ENCODE data around the gene KCTD1. TPM values are rescaled to one million over a fixed set of nuclear protein-coding genes. Genes with fewer than 3 reads are reported as not detected.

KCTD1 gene
- total RNA-seq, 1 experiment from 2014 or later, result 4.1 TPM

DNA sequence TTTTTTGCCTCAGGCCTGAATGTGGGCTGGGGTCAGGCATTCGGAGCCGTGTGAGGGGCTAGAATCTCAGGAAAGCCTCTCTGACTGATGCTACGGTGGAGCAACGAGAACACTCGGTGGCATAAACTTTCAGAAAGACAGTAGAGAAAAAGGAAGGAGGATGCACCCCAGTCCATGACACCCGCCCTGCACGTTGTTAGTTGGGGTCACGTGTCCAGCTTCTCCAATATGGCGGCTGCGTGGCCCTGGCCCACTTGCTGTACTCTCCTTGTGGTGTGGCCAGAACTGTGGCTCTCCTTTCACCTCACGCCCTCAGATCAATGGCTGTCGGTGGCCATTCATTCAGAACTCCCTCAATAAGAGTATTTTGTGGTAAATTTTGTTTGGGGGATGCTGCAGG, 131.2 kb downstream of the KCTD1 start:
- TF ChIP-seq, protein P1, sequence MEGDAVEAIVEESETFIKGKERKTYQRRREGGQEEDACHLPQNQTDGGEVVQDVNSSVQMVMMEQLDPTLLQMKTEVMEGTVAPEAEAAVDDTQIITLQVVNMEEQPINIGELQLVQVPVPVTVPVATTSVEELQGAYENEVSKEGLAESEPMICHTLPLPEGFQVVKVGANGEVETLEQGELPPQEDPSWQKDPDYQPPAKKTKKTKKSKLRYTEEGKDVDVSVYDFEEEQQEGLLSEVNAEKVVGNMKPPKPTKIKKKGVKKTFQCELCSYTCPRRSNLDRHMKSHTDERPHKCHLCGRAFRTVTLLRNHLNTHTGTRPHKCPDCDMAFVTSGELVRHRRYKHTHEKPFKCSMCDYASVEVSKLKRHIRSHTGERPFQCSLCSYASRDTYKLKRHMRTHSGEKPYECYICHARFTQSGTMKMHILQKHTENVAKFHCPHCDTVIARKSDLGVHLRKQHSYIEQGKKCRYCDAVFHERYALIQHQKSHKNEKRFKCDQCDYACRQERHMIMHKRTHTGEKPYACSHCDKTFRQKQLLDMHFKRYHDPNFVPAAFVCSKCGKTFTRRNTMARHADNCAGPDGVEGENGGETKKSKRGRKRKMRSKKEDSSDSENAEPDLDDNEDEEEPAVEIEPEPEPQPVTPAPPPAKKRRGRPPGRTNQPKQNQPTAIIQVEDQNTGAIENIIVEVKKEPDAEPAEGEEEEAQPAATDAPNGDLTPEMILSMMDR (conservative IDR thresholded peaks at IDR 0.05; ENCODE audit: low read depth, low read length), result no peak
- no peak for TF ChIP-seq EZH2 (IDR thresholded peaks at IDR 0.05; ENCODE audit: borderline replicate concordance, low read depth, low read length, poor library complexity, severe bottlenecking)
- Histone ChIP-seq H3K27ac (ENCODE audit: low read depth, low read length, poor library complexity, severe bottlenecking) (no peak overlapping the region), H3K4me3 (ENCODE audit: low read depth, low read length, poor library complexity, severe bottlenecking) (no peak overlapping the region), H3K27me3 (replicated peaks; ENCODE audit: insufficient read depth, low read depth, low read length, poor library complexity) (no peaks in the 10 kb centered on the region), H3K36me3 (ENCODE audit: insufficient read depth, low read length, poor library complexity, severe bottlenecking) (no peaks in the 10 kb centered on the region), H3K9me3 (ENCODE audit: low read depth, low read length, poor library complexity, severe bottlenecking) (no peaks in the 10 kb centered on the region), H3K4me1 (ENCODE audit: insufficient read depth, low read length, poor library complexity, severe bottlenecking) (no peaks in the 10 kb centered on the region)
- CTCF ChIA-PET, result no interaction called here
- intact Hi-C loops (cut with micrococcal nuclease; ENCODE audit: unreplicated experiment), result no loop called here
- POLR2A ChIA-PET (ENCODE audit: low non-redundant PET), result no interaction called here
- no peak for DNase-seq (ENCODE audit: low spot score)
- BruUV-seq (replicated peaks), result no TSS peak

DNA sequence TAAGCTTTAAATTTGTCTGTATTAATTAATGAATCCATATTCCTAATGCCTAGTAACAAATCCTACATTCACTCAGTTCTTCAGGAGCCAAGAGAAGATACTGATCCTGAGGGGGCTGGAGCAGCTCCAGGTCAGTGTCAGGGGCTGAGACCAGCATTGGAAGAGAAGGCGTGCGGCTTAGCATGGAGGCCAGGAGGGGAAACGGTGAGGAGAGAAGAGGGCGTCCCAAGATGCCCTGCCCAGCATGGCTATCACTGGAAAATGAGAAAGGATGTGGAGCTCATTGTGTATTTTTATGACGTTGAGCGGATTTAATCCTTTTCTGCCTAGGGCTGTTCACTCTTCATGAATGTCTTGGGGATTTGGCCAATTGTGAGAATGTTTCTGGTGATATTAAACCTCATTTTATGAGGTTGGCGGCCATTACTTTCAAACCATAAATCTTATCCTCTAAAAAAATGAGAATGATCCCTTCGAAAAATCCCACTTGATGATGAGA, 131.7 kb downstream of the KCTD1 start:
- no peak overlapping the region for H3K4me3 ChIP-seq (ENCODE audit: low read depth, low read length, poor library complexity, severe bottlenecking)
- POLR2A ChIA-PET (ENCODE audit: low non-redundant PET), result no interaction called here
- BruUV-seq (replicated peaks), result no TSS peak
- no peak overlapping the region for H3K27ac ChIP-seq (ENCODE audit: low read depth, low read length, poor library complexity, severe bottlenecking)
- CTCF ChIA-PET, result no interaction called here
- no peak for TF ChIP-seq EZH2 (IDR thresholded peaks at IDR 0.05; ENCODE audit: borderline replicate concordance, low read depth, low read length, poor library complexity, severe bottlenecking)
- TF ChIP-seq, protein P1 (conservative IDR thresholded peaks at IDR 0.05; ENCODE audit: low read depth, low read length), result no peak
- no peaks in the 10 kb centered on the region for H3K36me3 ChIP-seq (ENCODE audit: insufficient read depth, low read length, poor library complexity, severe bottlenecking)
- intact Hi-C loops (cut with micrococcal nuclease; ENCODE audit: unreplicated experiment), result no loop called here
- no peaks in the 10 kb centered on the region for H3K4me1 ChIP-seq (ENCODE audit: insufficient read depth, low read length, poor library complexity, severe bottlenecking)
- no peak for DNase-seq (ENCODE audit: low spot score)
- H3K9me3 ChIP-seq (ENCODE audit: low read depth, low read length, poor library complexity, severe bottlenecking), result no peaks in the 10 kb centered on the region
- H3K27me3 ChIP-seq (replicated peaks; ENCODE audit: insufficient read depth, low read depth, low read length, poor library complexity), result no peaks in the 10 kb centered on the region

DNA sequence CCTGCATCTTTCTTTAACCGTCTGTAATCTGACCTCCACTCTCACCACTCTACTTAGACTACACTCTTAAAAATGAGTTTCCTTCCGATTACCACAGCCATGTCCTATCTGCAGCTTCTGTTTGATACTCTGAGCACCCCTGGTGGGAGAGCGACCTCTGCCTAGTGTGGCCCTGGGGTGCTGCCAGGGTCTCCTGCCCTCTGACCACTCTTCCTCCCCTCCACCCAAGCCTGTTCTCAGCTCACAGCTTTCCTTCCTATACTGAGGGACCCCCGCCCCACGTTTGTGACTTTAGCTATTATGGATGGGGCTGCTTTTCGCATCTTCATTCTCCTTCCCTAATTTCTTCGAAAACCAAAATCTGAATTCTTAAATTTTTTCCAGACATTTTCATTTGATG, 132.7 kb downstream of the KCTD1 start:
- no TSS peak for BruUV-seq (replicated peaks)
- H3K36me3 ChIP-seq (ENCODE audit: insufficient read depth, low read length, poor library complexity, severe bottlenecking), result no peaks in the 10 kb centered on the region
- H3K4me1 ChIP-seq (ENCODE audit: insufficient read depth, low read length, poor library complexity, severe bottlenecking), result no peaks in the 10 kb centered on the region
- no peak overlapping the region for H3K4me3 ChIP-seq (ENCODE audit: low read depth, low read length, poor library complexity, severe bottlenecking)
- intact Hi-C loops (cut with micrococcal nuclease; ENCODE audit: unreplicated experiment), result no loop called here
- no peak overlapping the region for H3K27ac ChIP-seq (ENCODE audit: low read depth, low read length, poor library complexity, severe bottlenecking)
- CTCF ChIA-PET, result no interaction called here
- H3K27me3 ChIP-seq (replicated peaks; ENCODE audit: insufficient read depth, low read depth, low read length, poor library complexity), result no peaks in the 10 kb centered on the region
- POLR2A ChIA-PET (ENCODE audit: low non-redundant PET), result no interaction called here
- no peak for DNase-seq (ENCODE audit: low spot score)
- no peak for TF ChIP-seq EZH2 (IDR thresholded peaks at IDR 0.05; ENCODE audit: borderline replicate concordance, low read depth, low read length, poor library complexity, severe bottlenecking)
- TF ChIP-seq, protein P1 (conservative IDR thresholded peaks at IDR 0.05; ENCODE audit: low read depth, low read length), result no peak
- no peaks in the 10 kb centered on the region for H3K9me3 ChIP-seq (ENCODE audit: low read depth, low read length, poor library complexity, severe bottlenecking)
